K562 (cell line): ENCODE measurements around the gene IP6K2. TPM values are rescaled to one million over a fixed set of nuclear protein-coding genes. Genes with fewer than 3 reads are reported as not detected.

Experiments
- CHD4 ChIP-seq: fragments of 200-600 bp; sonication (generic); IDR thresholded peaks from 3 replicates; pipeline ENCODE4 v1.6.1; 2012; ENCODE audit warnings: low read depth, mild to moderate bottlenecking, mixed read lengths, low read length, inconsistent platforms; ENCODE audit not compliant: insufficient read depth, insufficient replicate concordance, poor library complexity, severe bottlenecking
- HCFC1 ChIP-seq: IDR thresholded peaks from 2 replicates; pipeline ENCODE4 v1.6.1; 2012; ENCODE audit warnings: low read depth, low read length, improper control_type of control experiment
- JUND ChIP-seq, 2 experiments: IDR thresholded peaks; 2 replicates in 1 of 2; 3 replicates in 1 of 2; pipeline ENCODE4 v1.6.1; 2011; ENCODE audit warnings: borderline replicate concordance in 2 of 2, low read depth in 2 of 2, low read length in 2 of 2, improper control_type of control experiment in 1 of 2, missing biosample characterization in 1 of 2, missing genetic modification characterization in 1 of 2, missing genetic modification reagents in 1 of 2
- KAT2B ChIP-seq: IDR thresholded peaks from one replicate; pipeline ENCODE4 v1.6.1; 2012; ENCODE audit warnings: low read depth, mild to moderate bottlenecking, control low read depth, inconsistent platforms, low read length, moderate library complexity
- MAZ ChIP-seq, 2 experiments: fragments of 450-650 bp in 1 of 2; sonication (generic) in 1 of 2; formaldehyde crosslinking; IDR thresholded peaks in 1 of 2; conservative IDR thresholded peaks in 1 of 2; 2 replicates each; pipeline versions ENCODE4 v1.4.0 to v1.5.0; 2020; ENCODE audit warnings: mild to moderate bottlenecking in 1 of 2, missing genetic modification reagents in 1 of 2
- MTF1 ChIP-seq: fragments of 250-450 bp; sonication (Bioruptor Pico); IDR thresholded peaks from 2 replicates; pipeline ENCODE4 v1.9.0; 2021; ENCODE audit warnings: moderate library complexity, mild to moderate bottlenecking, inconsistent platforms, borderline replicate concordance
- PTBP1 ChIP-seq: fragments of 200-400 bp; formaldehyde crosslinking; IDR thresholded peaks from 2 replicates; pipeline ENCODE4 v1.6.1; 2017; ENCODE audit warnings: low read depth, low read length
- PYGO2 ChIP-seq: fragments of 450-650 bp; IDR thresholded peaks from 2 replicates; pipeline ENCODE4 v1.6.1; 2016; ENCODE audit warnings: mild to moderate bottlenecking, missing genetic modification characterization, moderate library complexity, missing compliant biosample characterization
- RBM25 ChIP-seq: fragments of 200-400 bp; formaldehyde crosslinking; IDR thresholded peaks from 2 replicates; pipeline ENCODE4 v1.6.1; 2018; ENCODE audit warnings: low read length, low read depth, moderate library complexity; ENCODE audit not compliant: severe bottlenecking
- SPI1 ChIP-seq: IDR thresholded peaks from 2 replicates; pipeline ENCODE4 v1.6.1; 2011; ENCODE audit warnings: low read depth, low read length, control low read depth, borderline replicate concordance
- U2AF2 ChIP-seq: fragments of 200-400 bp; formaldehyde crosslinking; optimal IDR thresholded peaks from 2 replicates; pipeline ENCODE3; 2017; ENCODE audit warnings: low read depth, mild to moderate bottlenecking, low read length
- ZFX ChIP-seq: sonication (generic); formaldehyde crosslinking; IDR thresholded peaks from 2 replicates; pipeline ENCODE4 v1.8.0; 2022; ENCODE audit warnings: mild to moderate bottlenecking, missing genetic modification reagents, moderate library complexity
- ZKSCAN8 ChIP-seq: fragments of 200-800 bp; sonication (Bioruptor generic); IDR thresholded peaks from 2 replicates; pipeline ENCODE4 v1.6.1; 2016; ENCODE audit warnings: missing genetic modification characterization, missing compliant biosample characterization
- ZNF217 ChIP-seq: sonication (generic); formaldehyde crosslinking; IDR thresholded peaks from 2 replicates; pipeline ENCODE4 v1.8.0; 2022; ENCODE audit warnings: mild to moderate bottlenecking, missing genetic modification reagents
- ZNF830 ChIP-seq: fragments of 250-450 bp; sonication (Bioruptor Pico); IDR thresholded peaks from 2 replicates; pipeline ENCODE4 v1.5.0; 2021; ENCODE audit warnings: mild to moderate bottlenecking
- polyA plus RNA-seq, 8 experiments: library from polyadenylated mRNA; depleted of rRNA in 4 of 8; stranded (reverse) in 5 of 8; unstranded in 3 of 8; fragments of >200 nt; fragmentation: Nextera tagmentation in 2 of 8; fragmentation: Illumina TruSeq in 1 of 8; extraction: Ambion mirVana in 2 of 8; extraction: Trizol in 1 of 8; gene quantifications; 2 replicates each; pipeline versions ENCODE4 v1.2.1 to v1.2.3, GENCODE V29; 2011 to 2014; ENCODE audit warnings: inconsistent platforms in 1 of 8, missing spikeins in 1 of 8
- total RNA-seq, 7 experiments: library from RNA; depleted of rRNA in 6 of 7; stranded (reverse); fragments of >200 nt in 6 of 7; fragmentation: Illumina TruSeq in 2 of 7; extraction: Trizol in 2 of 7; gene quantifications; 2 replicates each; pipeline versions ENCODE4 v1.2.1 to v1.2.3, GENCODE V29; 2011 to 2021; ENCODE audit warnings: low replicate concordance in 1 of 7
- TF ChIP-seq, protein P1 (sequence below): sonication (generic); formaldehyde crosslinking; IDR thresholded peaks from 2 replicates; pipeline ENCODE4 v1.4.0; 2020; ENCODE audit warnings: mild to moderate bottlenecking, missing genetic modification reagents
- TF ChIP-seq, protein P2 (sequence below), 3 experiments: fragments of 200-800 bp in 1 of 3; fragments of 250-450 bp in 1 of 3; fragments of 450-650 bp in 1 of 3; sonication (Bioruptor Pico) in 1 of 3; sonication (Bioruptor generic) in 1 of 3; formaldehyde crosslinking in 1 of 3; IDR thresholded peaks; 2 replicates each; pipeline versions ENCODE4 v1.6.1 to v1.8.0; 2016 to 2022; ENCODE audit warnings: mild to moderate bottlenecking in 2 of 3, missing genetic modification characterization in 2 of 3, missing compliant biosample characterization in 1 of 3, moderate library complexity in 1 of 3
- TF ChIP-seq, protein P3 (sequence below): sonication (generic); formaldehyde crosslinking; IDR thresholded peaks from 2 replicates; pipeline ENCODE4 v1.8.1; 2023; ENCODE audit warnings: mild to moderate bottlenecking, missing genetic modification reagents

IP6K2 gene
- total and polyA plus RNA-seq, 9 of the 15 experiments (the other 6 are each of a cell fraction or from before 2014, with no cell fraction given): 19.6 to 78.1 (median 48.0) TPM

DNA sequence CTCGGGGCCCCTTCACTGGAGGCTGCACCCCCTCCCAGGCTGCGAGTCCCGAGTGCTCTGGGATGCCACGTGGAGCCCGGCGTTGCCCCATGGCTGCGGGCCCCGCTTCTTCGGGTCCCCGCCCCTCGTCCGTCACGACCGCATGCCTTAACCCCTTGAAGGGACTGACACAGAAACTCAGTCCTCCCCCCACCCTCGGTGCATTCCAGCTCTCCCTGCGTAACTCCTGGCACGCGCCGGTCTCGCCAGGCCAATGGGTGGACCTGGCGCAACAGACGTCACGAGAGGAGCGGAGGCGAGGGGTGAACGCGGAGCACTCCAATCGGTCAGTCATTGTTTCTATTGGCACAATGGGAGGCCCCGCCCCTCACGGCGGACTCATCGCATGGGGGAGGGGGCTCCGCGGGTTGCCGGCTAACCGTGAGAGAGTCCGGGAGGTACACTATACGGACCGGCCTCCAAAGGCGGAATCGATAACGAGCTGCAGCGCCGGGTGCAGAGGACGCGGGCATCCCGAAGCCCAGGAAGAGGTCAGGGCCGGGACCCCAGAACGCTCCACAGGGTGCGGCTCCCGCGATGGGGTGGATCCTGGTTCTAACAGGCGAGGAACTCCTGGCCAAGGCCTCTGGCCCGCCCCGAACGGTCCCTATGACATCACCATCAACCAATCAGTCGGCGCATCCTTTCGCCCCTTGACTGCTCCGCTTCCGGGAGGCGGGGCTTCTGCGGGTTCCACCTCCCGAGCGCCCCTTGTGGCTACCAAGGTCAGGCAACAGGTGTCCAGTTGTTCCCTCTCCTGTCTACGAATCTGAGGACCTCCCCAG is 53.3 kb downstream of the IP6K2 start (continued):
- TF ChIP-seq, protein P1, sequence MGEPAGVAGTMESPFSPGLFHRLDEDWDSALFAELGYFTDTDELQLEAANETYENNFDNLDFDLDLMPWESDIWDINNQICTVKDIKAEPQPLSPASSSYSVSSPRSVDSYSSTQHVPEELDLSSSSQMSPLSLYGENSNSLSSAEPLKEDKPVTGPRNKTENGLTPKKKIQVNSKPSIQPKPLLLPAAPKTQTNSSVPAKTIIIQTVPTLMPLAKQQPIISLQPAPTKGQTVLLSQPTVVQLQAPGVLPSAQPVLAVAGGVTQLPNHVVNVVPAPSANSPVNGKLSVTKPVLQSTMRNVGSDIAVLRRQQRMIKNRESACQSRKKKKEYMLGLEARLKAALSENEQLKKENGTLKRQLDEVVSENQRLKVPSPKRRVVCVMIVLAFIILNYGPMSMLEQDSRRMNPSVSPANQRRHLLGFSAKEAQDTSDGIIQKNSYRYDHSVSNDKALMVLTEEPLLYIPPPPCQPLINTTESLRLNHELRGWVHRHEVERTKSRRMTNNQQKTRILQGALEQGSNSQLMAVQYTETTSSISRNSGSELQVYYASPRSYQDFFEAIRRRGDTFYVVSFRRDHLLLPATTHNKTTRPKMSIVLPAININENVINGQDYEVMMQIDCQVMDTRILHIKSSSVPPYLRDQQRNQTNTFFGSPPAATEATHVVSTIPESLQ: 0 out of 2 replicates have a peak, but pooled peaks have one; percentile 9
- TF ChIP-seq CHD4 (no peak), RBM25 (no peak), PTBP1 (no peak), ZKSCAN8 (no peak), U2AF2 (no peak), ZFX (CRISPR knock-in tag) (peak; percentile 93), KAT2B (no peak), PYGO2 (tag) (no peak), ZNF217 (no peak), SPI1 (no peak), MAZ (CRISPR knock-in tag; conservative IDR thresholded peaks at IDR 0.05 in 1 of 2, IDR thresholded peaks at IDR 0.05 in 1 of 2) (peak; percentile 81 to 85), MTF1 (CRISPR knock-in tag) (no peak), HCFC1 (no peak; the same call in none of the 2 replicates), JUND (IDR thresholded peaks at IDR 0.05; ENCODE audit: borderline replicate concordance, low read depth, low read length) (peak; percentile 91), JUND (tag; IDR thresholded peaks at IDR 0.05; ENCODE audit: borderline replicate concordance, low read depth, low read length) (peak; percentile 90; the same call in 2 of the 3 replicates), ZNF830 (CRISPR knock-in tag) (peak; percentile 81; the same call in 1 of the 2 replicates)
- TF ChIP-seq, protein P2, sequence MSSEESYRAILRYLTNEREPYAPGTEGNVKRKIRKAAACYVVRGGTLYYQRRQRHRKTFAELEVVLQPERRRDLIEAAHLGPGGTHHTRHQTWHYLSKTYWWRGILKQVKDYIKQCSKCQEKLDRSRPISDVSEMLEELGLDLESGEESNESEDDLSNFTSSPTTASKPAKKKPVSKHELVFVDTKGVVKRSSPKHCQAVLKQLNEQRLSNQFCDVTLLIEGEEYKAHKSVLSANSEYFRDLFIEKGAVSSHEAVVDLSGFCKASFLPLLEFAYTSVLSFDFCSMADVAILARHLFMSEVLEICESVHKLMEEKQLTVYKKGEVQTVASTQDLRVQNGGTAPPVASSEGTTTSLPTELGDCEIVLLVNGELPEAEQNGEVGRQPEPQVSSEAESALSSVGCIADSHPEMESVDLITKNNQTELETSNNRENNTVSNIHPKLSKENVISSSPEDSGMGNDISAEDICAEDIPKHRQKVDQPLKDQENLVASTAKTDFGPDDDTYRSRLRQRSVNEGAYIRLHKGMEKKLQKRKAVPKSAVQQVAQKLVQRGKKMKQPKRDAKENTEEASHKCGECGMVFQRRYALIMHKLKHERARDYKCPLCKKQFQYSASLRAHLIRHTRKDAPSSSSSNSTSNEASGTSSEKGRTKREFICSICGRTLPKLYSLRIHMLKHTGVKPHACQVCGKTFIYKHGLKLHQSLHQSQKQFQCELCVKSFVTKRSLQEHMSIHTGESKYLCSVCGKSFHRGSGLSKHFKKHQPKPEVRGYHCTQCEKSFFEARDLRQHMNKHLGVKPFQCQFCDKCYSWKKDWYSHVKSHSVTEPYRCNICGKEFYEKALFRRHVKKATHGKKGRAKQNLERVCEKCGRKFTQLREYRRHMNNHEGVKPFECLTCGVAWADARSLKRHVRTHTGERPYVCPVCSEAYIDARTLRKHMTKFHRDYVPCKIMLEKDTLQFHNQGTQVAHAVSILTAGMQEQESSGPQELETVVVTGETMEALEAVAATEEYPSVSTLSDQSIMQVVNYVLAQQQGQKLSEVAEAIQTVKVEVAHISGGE (CRISPR knock-in tag; IDR thresholded peaks at IDR 0.05): no peak
- TF ChIP-seq, protein P3, sequence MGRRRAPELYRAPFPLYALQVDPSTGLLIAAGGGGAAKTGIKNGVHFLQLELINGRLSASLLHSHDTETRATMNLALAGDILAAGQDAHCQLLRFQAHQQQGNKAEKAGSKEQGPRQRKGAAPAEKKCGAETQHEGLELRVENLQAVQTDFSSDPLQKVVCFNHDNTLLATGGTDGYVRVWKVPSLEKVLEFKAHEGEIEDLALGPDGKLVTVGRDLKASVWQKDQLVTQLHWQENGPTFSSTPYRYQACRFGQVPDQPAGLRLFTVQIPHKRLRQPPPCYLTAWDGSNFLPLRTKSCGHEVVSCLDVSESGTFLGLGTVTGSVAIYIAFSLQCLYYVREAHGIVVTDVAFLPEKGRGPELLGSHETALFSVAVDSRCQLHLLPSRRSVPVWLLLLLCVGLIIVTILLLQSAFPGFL: 0 out of 2 replicates have a peak, but pooled peaks have one; percentile 69
